ENCODE data around the gene TMEM87A. TPM values are rescaled to one million over a fixed set of nuclear protein-coding genes. Genes with fewer than 3 reads are reported as not detected.
"Not testable (repeated sequence)": the region's sequence is repeated elsewhere in the genome, so short reads cannot be mapped to it uniquely, and the experiment has no call there.

Gene TMEM87A
- total RNA-seq, 1 experiment from 2014 or later, result 44.0 TPM

GRCh38 chr15:42275780-42276391 lies 2.7 kb upstream of the TMEM87A start:
- in situ Hi-C loops (cut with HindIII; ENCODE audit: low pct_unique_long_range_greater_than_20kb, low sequenced_read_pairs), result no loop called here
- peak; percentile 9 for DNase-seq (ENCODE audit: low read depth)

- DNase-seq (ENCODE audit: low read depth), result no peak
- in situ Hi-C loops (cut with HindIII; ENCODE audit: low pct_unique_long_range_greater_than_20kb, low sequenced_read_pairs), result no loop called here
Observed at GRCh38 chr15:42274702-42274989, 1.4 kb upstream of the TMEM87A start.

GRCh38 chr15:42273900-42274701 lies 868 bp upstream of the TMEM87A start:
- DNase-seq (ENCODE audit: low read depth), result peak; percentile 53
- in situ Hi-C loops (cut with HindIII; ENCODE audit: low pct_unique_long_range_greater_than_20kb, low sequenced_read_pairs), result no loop called here

- in situ Hi-C loops (cut with HindIII; ENCODE audit: low pct_unique_long_range_greater_than_20kb, low sequenced_read_pairs), result no loop called here
- DNase-seq (ENCODE audit: low read depth), result no peak
Observed at GRCh38 chr15:42270996-42271395, 2.2 kb downstream of the TMEM87A start.

GRCh38 chr15:42270551-42270950 lies 2.7 kb downstream of the TMEM87A start:
- in situ Hi-C loops (cut with HindIII; ENCODE audit: low pct_unique_long_range_greater_than_20kb, low sequenced_read_pairs), result no loop called here
- no peak for DNase-seq (ENCODE audit: low read depth)

- DNase-seq (ENCODE audit: low read depth), result no peak
- in situ Hi-C loops (cut with HindIII; ENCODE audit: low pct_unique_long_range_greater_than_20kb, low sequenced_read_pairs), result no loop called here
Observed at GRCh38 chr15:42267286-42267685, 5.9 kb downstream of the TMEM87A start.

GRCh38 chr15:42264795-42265194 lies 8.4 kb downstream of the TMEM87A start:
- DNase-seq (ENCODE audit: low read depth), result no peak
- in situ Hi-C loops (cut with HindIII; ENCODE audit: low pct_unique_long_range_greater_than_20kb, low sequenced_read_pairs), result no loop called here

GRCh38 chr15:42253300-42253699 lies 19.9 kb downstream of the TMEM87A start:
- no peak for DNase-seq (ENCODE audit: low read depth)
- in situ Hi-C loops (cut with HindIII; ENCODE audit: low pct_unique_long_range_greater_than_20kb, low sequenced_read_pairs), result no loop called here

- in situ Hi-C loops (cut with HindIII; ENCODE audit: low pct_unique_long_range_greater_than_20kb, low sequenced_read_pairs), result no loop called here
- DNase-seq (ENCODE audit: low read depth), result no peak
Observed at GRCh38 chr15:42240823-42241222, 32.4 kb downstream of the TMEM87A start.

- in situ Hi-C loops (cut with HindIII; ENCODE audit: low pct_unique_long_range_greater_than_20kb, low sequenced_read_pairs), result no loop called here
- DNase-seq (ENCODE audit: low read depth), result no peak
Observed at GRCh38 chr15:42239528-42240182, 33.6 kb downstream of the TMEM87A start.

- no peak for DNase-seq (ENCODE audit: low read depth)
- in situ Hi-C loops (cut with HindIII; ENCODE audit: low pct_unique_long_range_greater_than_20kb, low sequenced_read_pairs), result no loop called here
Observed at GRCh38 chr15:42233107-42233506, 40.1 kb downstream of the TMEM87A start.

GRCh38 chr15:42232606-42233005 lies 40.6 kb downstream of the TMEM87A start:
- DNase-seq (ENCODE audit: low read depth), result no peak
- in situ Hi-C loops (cut with HindIII; ENCODE audit: low pct_unique_long_range_greater_than_20kb, low sequenced_read_pairs), result no loop called here

- in situ Hi-C loops (cut with HindIII; ENCODE audit: low pct_unique_long_range_greater_than_20kb, low sequenced_read_pairs), result no loop called here
- DNase-seq (ENCODE audit: low read depth), result no peak
Observed at GRCh38 chr15:42231088-42231487, 42.1 kb downstream of the TMEM87A start.

- in situ Hi-C loops (cut with HindIII; ENCODE audit: low pct_unique_long_range_greater_than_20kb, low sequenced_read_pairs); DNase-seq (ENCODE audit: low read depth): not testable (repeated sequence)
Observed at GRCh38 chr15:42228981-42229380, 44.3 kb downstream of the TMEM87A start.

GRCh38 chr15:42228036-42228435 lies 45.2 kb downstream of the TMEM87A start:
- in situ Hi-C loops (cut with HindIII; ENCODE audit: low pct_unique_long_range_greater_than_20kb, low sequenced_read_pairs), result no loop called here
- DNase-seq (ENCODE audit: low read depth), result no peak

- in situ Hi-C loops (cut with HindIII; ENCODE audit: low pct_unique_long_range_greater_than_20kb, low sequenced_read_pairs), result no loop called here
- DNase-seq (ENCODE audit: low read depth), result no peak
Observed at GRCh38 chr15:42226648-42227047, 46.6 kb downstream of the TMEM87A start.

GRCh38 chr15:42220216-42220615 lies 53.0 kb downstream of the TMEM87A start:
- in situ Hi-C loops (cut with HindIII; ENCODE audit: low pct_unique_long_range_greater_than_20kb, low sequenced_read_pairs), result no loop called here
- no peak for DNase-seq (ENCODE audit: low read depth)

GRCh38 chr15:42218953-42219592 lies 54.2 kb downstream of the TMEM87A start:
- DNase-seq (ENCODE audit: low read depth), result no peak
- in situ Hi-C loops (cut with HindIII; ENCODE audit: low pct_unique_long_range_greater_than_20kb, low sequenced_read_pairs), result no loop called here

GRCh38 chr15:42217568-42217967 lies 55.7 kb downstream of the TMEM87A start:
- DNase-seq (ENCODE audit: low read depth), result no peak
- in situ Hi-C loops (cut with HindIII; ENCODE audit: low pct_unique_long_range_greater_than_20kb, low sequenced_read_pairs), result no loop called here

All from Caki2 (cell line).